SU-DHL-6 (cell line): ENCODE results near the gene CLDN16.

Source experiments
- CTCF ChIP-seq: fragments of 200-600 bp; sonication (generic); IDR thresholded peaks from one replicate; pipeline ENCODE4 v1.5.1; 2017; ENCODE audit warnings: antibody characterized with exemption, mild to moderate bottlenecking, low read length, moderate library complexity; ENCODE audit not compliant: insufficient read depth, poor library complexity, severe bottlenecking
- EZH2phosphoT487 ChIP-seq: fragments of 200-600 bp; sonication (generic), shearing (Covaris generic); conservative IDR thresholded peaks from 2 replicates; pipeline ENCODE4 v1.6.1; 2018; ENCODE audit warnings: mild to moderate bottlenecking, antibody characterized with exemption, low read length, moderate library complexity, mixed read lengths

GRCh38 chr3:190442240-190442639 is 54.3 kb downstream of the CLDN16 start:
- no peak for TF ChIP-seq CTCF
- TF ChIP-seq EZH2phosphoT487 = no peak
